CD4-positive, alpha-beta memory T cell (primary cell): Measurements from ENCODE around the gene RASA2. TPM values are rescaled to one million over a fixed set of nuclear protein-coding genes. Genes with fewer than 3 reads are reported as not detected.

Source experiments
- CTCF ChIA-PET: fragments of 350-600 bp; sonication (Branson Sonifier 250); formaldehyde crosslinking; loops from one replicate; lab custom pipeline; 2021; ENCODE audit warnings: inconsistent platforms; ENCODE audit not compliant: partially characterized antibody; lab: Charles Lee
- POLR2A ChIA-PET: fragments of 350-600 bp; sonication (Branson Sonifier 250); formaldehyde crosslinking; loops from one replicate; lab custom pipeline; 2021; ENCODE audit not compliant: partially characterized antibody; lab: Charles Lee
- DNase-seq, 5 donors: peaks; one replicate each; pipeline versions ENCODE4 v3.0.0 to v3.0.0-alpha.2; 2020 to 2022; ENCODE audit warnings: mixed read lengths in 1 of 5
- H3K27ac ChIP-seq: one replicate; pipeline ENCODE4 v1.7.0; 2013; ENCODE audit warnings: low read depth, low read length
- H3K27me3 ChIP-seq: 2 replicates; pipeline ENCODE4 v1.7.0; 2013; ENCODE audit warnings: mild to moderate bottlenecking, low read length, moderate library complexity; ENCODE audit not compliant: insufficient read depth
- H3K36me3 ChIP-seq: 2 replicates; pipeline ENCODE4 v1.7.0; 2013; ENCODE audit warnings: mild to moderate bottlenecking, low read length, moderate library complexity; ENCODE audit not compliant: insufficient read depth
- H3K4me1 ChIP-seq: 2 replicates; pipeline ENCODE4 v1.7.0; 2013; ENCODE audit warnings: mild to moderate bottlenecking, low read length, moderate library complexity; ENCODE audit not compliant: insufficient read depth
- H3K4me3 ChIP-seq, 2 donors: one replicate each; pipeline ENCODE4 v1.7.0; 2013; ENCODE audit warnings: low read length in 2 of 2, mild to moderate bottlenecking in 1 of 2
- H3K9me3 ChIP-seq, 2 donors: one replicate each; pipeline ENCODE4 v1.7.0; 2013; ENCODE audit warnings: low read length in 2 of 2, control low read depth in 1 of 2; ENCODE audit not compliant: control insufficient read depth in 1 of 2
- H3K27ac Mint-ChIP-seq, 7 donors: one replicate each; pipeline ENCODE4 v1.8.0; 2020 to 2021; ENCODE audit warnings: mixed read lengths in 7 of 7, mild to moderate bottlenecking in 6 of 7, inconsistent platforms in 3 of 7, moderate library complexity in 3 of 7
- H3K27me3 Mint-ChIP-seq, 2 donors: one replicate each; pipeline ENCODE4 v1.8.0; 2020 to 2021; ENCODE audit warnings: mixed read lengths in 2 of 2
- H3K36me3 Mint-ChIP-seq, 2 donors: one replicate each; pipeline ENCODE4 v1.8.0; 2020 to 2021; ENCODE audit warnings: mixed read lengths in 2 of 2, inconsistent platforms in 1 of 2, mild to moderate bottlenecking in 1 of 2
- H3K4me1 Mint-ChIP-seq, 4 donors: one replicate each; pipeline ENCODE4 v1.8.0; 2020 to 2021; ENCODE audit warnings: mixed read lengths in 4 of 4, mild to moderate bottlenecking in 1 of 4
- H3K4me3 Mint-ChIP-seq, 8 donors: one replicate each; pipeline ENCODE4 v1.8.0; 2020 to 2021; ENCODE audit warnings: mixed read lengths in 8 of 8, mild to moderate bottlenecking in 7 of 8, moderate library complexity in 6 of 8, inconsistent platforms in 3 of 8
- H3K9me3 Mint-ChIP-seq, 8 donors: one replicate each; pipeline ENCODE4 v1.8.0; 2020 to 2021; ENCODE audit warnings: mixed read lengths in 8 of 8, mild to moderate bottlenecking in 5 of 8, inconsistent platforms in 3 of 8, moderate library complexity in 1 of 8
- intact Hi-C: fragments of 100-400 bp; cut with micrococcal nuclease; formaldehyde crosslinking; loops from one replicate; pipeline ENCODE4 v1.15.1; 2023
- polyA plus RNA-seq, 2 donors: library from polyadenylated mRNA; unstranded; fragments of 300-500 nt; fragmentation: Illumina TruSeq; gene quantifications; one replicate each; pipeline ENCODE4 v1.2.3, GENCODE V29; 2021
- total RNA-seq, 2 experiments: library from RNA; stranded (reverse); gene quantifications; one replicate each; pipeline ENCODE4 v1.2.3, GENCODE V29; 2021

RASA2 gene
- total and polyA plus RNA-seq, 4 experiments from 2014 or later, result 29.4 to 80.9 (median 57.0) TPM

DNA sequence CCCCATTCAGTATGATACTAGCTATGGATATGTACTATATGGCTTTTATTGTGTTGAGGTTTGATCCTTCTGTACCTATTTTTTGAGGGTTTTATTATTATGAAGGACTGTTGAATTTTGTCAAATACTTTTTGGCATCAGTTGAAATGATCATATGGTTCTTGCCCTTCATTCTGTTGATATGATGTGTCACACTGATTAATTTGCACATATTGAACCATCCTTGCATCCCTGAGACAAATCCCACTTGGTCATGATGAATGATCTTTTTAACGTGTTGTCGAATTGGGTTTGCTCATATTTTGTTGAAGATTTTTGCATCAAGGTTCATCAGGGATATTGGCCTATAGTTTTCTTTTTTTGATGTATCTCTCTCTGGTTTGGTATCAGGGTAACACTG lies 61.0 kb downstream of the RASA2 start:
- H3K9me3 ChIP-seq, result no peaks in the 10 kb centered on the region
- Mint-ChIP-seq H3K9me3 (peaks cover 0 to 22% (median 13%) of the 10 kb centered on the region in 8 donors), H3K4me1 (peaks cover 65 to 83% (median 74%) of the 10 kb centered on the region in 4 donors), H3K4me3 (no peak overlapping the region), H3K36me3 (peaks cover 60 to 83% of the 10 kb centered on the region in 2 donors), H3K27ac (peak overlapping the region in 2 of 7 donors; percentile 48 to 65), H3K27me3 (no peaks in the 10 kb centered on the region)
- no peak for DNase-seq
- H3K4me1 ChIP-seq, result peaks cover 49% of the 10 kb centered on the region
- H3K27ac ChIP-seq, result no peak overlapping the region
- POLR2A ChIA-PET, result interaction anchor here (0.9 to 6.0 kb wide), 2 partner anchors 49 to 60 kb away, joined by 3 to 47 read pairs; partner anchors contain the start of gene RASA2
- no peaks in the 10 kb centered on the region for H3K27me3 ChIP-seq
- H3K4me3 ChIP-seq, result no peak overlapping the region
- H3K36me3 ChIP-seq, result no peaks in the 10 kb centered on the region
- intact Hi-C loops, result no loop called here
- CTCF ChIA-PET, result interaction anchor here (0.6 to 2.0 kb wide), 4 partner anchors 11 to 89 kb away, joined by 3 to 7 read pairs (median 4); no protein-coding TSS in a partner anchor

DNA sequence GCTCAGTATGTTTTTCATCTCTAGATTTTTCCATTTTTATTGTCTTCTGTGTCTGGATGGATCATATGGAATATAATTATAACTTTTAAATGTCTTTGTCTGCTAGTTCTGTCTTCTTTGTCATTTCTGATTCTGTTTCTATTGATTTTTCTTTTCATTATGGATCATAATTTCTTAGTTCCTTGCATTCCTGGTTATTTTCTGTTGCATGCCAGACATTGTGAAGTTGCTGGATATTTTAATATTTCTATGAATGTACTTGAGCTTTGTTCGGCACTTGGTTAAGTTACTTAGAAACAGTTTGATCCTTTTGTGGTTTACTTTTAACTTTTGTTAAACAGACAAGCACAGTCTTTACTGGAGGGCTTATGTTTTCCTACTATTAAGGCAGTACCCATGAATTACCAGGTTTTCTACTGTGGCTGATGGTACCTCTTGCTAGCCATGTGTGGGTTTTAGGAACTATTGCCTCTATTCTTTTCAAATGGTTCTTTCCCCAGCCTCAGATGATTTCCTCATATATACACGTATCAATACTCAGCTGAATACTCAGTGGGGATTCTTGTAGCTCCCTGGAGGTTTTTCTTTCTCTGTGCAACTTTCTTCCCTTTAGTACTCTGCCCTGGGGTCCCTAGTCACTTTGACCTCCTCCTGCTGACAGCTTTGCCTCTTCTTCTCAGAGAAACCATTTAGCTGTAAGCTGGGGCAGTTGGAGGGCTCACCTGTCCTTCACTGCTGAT lies 64.3 kb downstream of the RASA2 start:
- H3K9me3 Mint-ChIP-seq, result peaks cover 0 to 7% (median 2%) of the 10 kb centered on the region in 8 donors
- no peaks in the 10 kb centered on the region for H3K27me3 Mint-ChIP-seq
- POLR2A ChIA-PET, result interaction anchor here (1.4 to 7.0 kb wide), 3 partner anchors 10 to 64 kb away, joined by 3 to 95 read pairs (median 5); partner anchors contain the start of gene RASA2
- peak overlapping the region in 4 of 8 donors; percentile 13 to 77 (median 40) for H3K4me3 Mint-ChIP-seq
- no peaks in the 10 kb centered on the region for H3K9me3 ChIP-seq
- peaks cover 7% of the 10 kb centered on the region for H3K36me3 ChIP-seq
- intact Hi-C loops, result no loop called here
- H3K27ac Mint-ChIP-seq, result peak overlapping the region; percentile 73 to 90 (median 81)
- DNase-seq, result no peak
- CTCF ChIA-PET, result interaction anchor here (0.6 to 0.7 kb wide), 2 partner anchors 10 to 11 kb away, joined by 3 read pairs; no protein-coding TSS in a partner anchor
- H3K4me3 ChIP-seq, result no peak overlapping the region
- H3K4me1 Mint-ChIP-seq, result peaks cover 57 to 76% (median 67%) of the 10 kb centered on the region in 4 donors
- no peaks in the 10 kb centered on the region for H3K27me3 ChIP-seq
- H3K36me3 Mint-ChIP-seq, result peaks cover 51 to 61% of the 10 kb centered on the region in 2 donors
- H3K4me1 ChIP-seq, result peaks cover 50% of the 10 kb centered on the region
- no peak overlapping the region for H3K27ac ChIP-seq

DNA sequence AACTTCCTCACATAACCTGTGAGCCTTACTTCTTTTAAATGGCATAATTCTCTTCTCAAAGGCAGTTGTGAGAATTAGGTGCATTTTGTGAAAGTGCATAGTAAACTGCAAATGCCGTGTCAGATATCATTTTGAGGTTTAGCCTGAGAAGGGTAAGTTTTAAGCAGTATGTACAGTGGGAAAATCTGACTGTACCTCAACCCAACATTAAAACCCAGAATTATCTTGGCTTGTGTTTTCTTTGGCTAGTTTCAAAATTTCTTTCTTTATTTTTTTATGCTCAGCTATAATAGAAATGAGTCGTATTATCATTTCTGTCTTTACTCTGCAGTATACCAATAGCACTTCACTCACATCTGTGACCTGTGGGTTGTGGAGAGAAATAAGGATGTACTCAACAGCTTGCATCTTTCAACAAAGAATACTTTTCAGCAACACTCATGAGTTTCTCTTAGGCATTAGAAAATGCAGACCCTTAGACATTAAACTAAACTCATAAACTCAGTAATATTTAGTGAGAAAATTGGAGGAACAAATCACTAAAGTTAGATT lies 65.7 kb downstream of the RASA2 start:
- Histone ChIP-seq H3K36me3 (peaks cover 12% of the 10 kb centered on the region), H3K9me3 (no peaks in the 10 kb centered on the region), H3K4me3 (no peak overlapping the region), H3K27ac (no peak overlapping the region), H3K27me3 (no peaks in the 10 kb centered on the region), H3K4me1 (peaks cover 60% of the 10 kb centered on the region)
- peak overlapping the region in 7 of 8 donors; percentile 45 to 79 (median 59) for H3K4me3 Mint-ChIP-seq
- H3K9me3 Mint-ChIP-seq, result peaks cover 0 to 6% (median 1%) of the 10 kb centered on the region in 8 donors
- DNase-seq, result no peak
- peaks cover 52 to 63% (median 57%) of the 10 kb centered on the region in 4 donors for H3K4me1 Mint-ChIP-seq
- intact Hi-C loops, result loop anchor here (2.0 kb wide), 1 partner anchor 14 kb away; no protein-coding TSS in a partner anchor
- H3K27me3 Mint-ChIP-seq, result no peaks in the 10 kb centered on the region
- CTCF ChIA-PET, result interaction anchor here (0.7 to 15.1 kb wide), 9 partner anchors 8 to 250 kb away, joined by 3 to 309 read pairs (median 5); partner anchors contain the start of gene RASA2
- H3K36me3 Mint-ChIP-seq, result peaks cover 40 to 47% of the 10 kb centered on the region in 2 donors
- POLR2A ChIA-PET, result interaction anchor here (0.6 to 7.0 kb wide), 14 partner anchors 8 to 249 kb away, joined by 3 to 95 read pairs (median 4); partner anchors contain the start of gene RASA2
- peak overlapping the region; percentile 77 to 91 (median 85) for H3K27ac Mint-ChIP-seq

DNA sequence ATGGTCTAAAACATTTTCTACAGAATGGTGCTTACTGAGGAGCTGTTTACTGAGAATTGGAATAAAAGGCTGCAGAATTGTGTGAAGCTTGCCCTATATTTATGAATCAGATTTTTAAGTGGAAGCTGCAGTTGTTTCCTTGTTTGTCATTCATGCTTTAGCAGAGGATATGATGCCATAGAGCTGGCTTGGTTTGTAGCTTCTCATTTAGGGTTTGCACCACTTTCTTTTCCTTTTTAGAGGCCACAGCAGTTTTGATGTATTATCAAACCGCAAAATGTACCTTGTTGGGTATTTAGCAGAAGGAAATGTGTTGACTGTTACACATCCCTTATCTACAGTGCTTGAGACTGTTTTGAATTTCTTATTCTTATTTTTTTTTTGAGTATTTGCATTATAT lies 66.2 kb downstream of the RASA2 start:
- Histone ChIP-seq H3K36me3 (peaks cover 12% of the 10 kb centered on the region), H3K4me3 (no peak overlapping the region), H3K27ac (no peak overlapping the region), H3K9me3 (no peaks in the 10 kb centered on the region), H3K4me1 (peaks cover 65% of the 10 kb centered on the region), H3K27me3 (no peaks in the 10 kb centered on the region)
- peak; percentile 68 to 84 (median 78) for DNase-seq
- Mint-ChIP-seq H3K27ac (peak overlapping the region; percentile 77 to 91 (median 85)), H3K4me1 (peaks cover 46 to 58% (median 52%) of the 10 kb centered on the region in 4 donors), H3K36me3 (peaks cover 36 to 42% of the 10 kb centered on the region in 2 donors), H3K4me3 (peak overlapping the region in 7 of 8 donors; percentile 6 to 79 (median 57)), H3K9me3 (peaks cover 0 to 3% (median under 1%) of the 10 kb centered on the region in 8 donors), H3K27me3 (no peaks in the 10 kb centered on the region)
- ChIA-PET POLR2A (interaction anchor here (0.6 to 7.0 kb wide), 13 partner anchors 9 to 249 kb away, joined by 3 to 95 read pairs (median 4); partner anchors contain the start of gene RASA2), CTCF (interaction anchor here (0.7 to 15.1 kb wide), 9 partner anchors 8 to 250 kb away, joined by 3 to 309 read pairs (median 5); partner anchors contain the start of gene RASA2)
- intact Hi-C loops, result loop anchor here (1.0 to 2.0 kb wide), 5 partner anchors 8 to 67 kb away; no protein-coding TSS in a partner anchor

DNA sequence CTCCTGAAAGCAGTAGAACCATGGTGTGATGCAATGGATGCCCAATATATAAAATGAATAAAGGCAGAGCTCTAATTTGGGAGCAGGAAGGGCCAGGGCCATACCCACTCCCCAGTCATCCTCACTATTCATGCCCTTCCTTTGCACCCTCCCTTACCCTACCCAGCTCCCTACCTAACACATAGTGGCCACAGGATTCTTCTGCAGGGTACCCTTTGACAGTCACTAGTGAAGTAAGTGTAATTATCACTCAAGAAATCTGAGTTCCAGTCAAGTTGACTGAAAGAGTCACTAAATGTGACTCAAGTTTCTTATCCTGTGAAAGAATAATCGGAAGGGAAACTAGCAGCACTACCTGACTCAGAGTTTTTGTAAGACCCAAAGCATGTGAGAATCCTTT lies 69.2 kb downstream of the RASA2 start:
- peaks cover 33 to 43% (median 36%) of the 10 kb centered on the region in 4 donors for H3K4me1 Mint-ChIP-seq
- Histone ChIP-seq H3K27me3 (no peaks in the 10 kb centered on the region), H3K9me3 (no peaks in the 10 kb centered on the region), H3K27ac (no peak overlapping the region), H3K4me1 (peaks cover 63% of the 10 kb centered on the region), H3K4me3 (no peak overlapping the region), H3K36me3 (peaks cover 12% of the 10 kb centered on the region)
- H3K27ac Mint-ChIP-seq, result peak overlapping the region in 5 of 7 donors; percentile 19 to 78 (median 33)
- no peak overlapping the region for H3K4me3 Mint-ChIP-seq
- DNase-seq, result no peak
- peaks cover 22 to 36% of the 10 kb centered on the region in 2 donors for H3K36me3 Mint-ChIP-seq
- no peaks in the 10 kb centered on the region for H3K27me3 Mint-ChIP-seq
- ChIA-PET POLR2A (interaction anchor here (1.4 to 7.0 kb wide), 3 partner anchors 26 to 82 kb away, joined by 4 to 95 read pairs (median 6); partner anchors contain the start of gene RASA2), CTCF (interaction anchor here (1.1 to 15.1 kb wide), 8 partner anchors 12 to 98 kb away, joined by 3 to 309 read pairs (median 6); no protein-coding TSS in a partner anchor)
- no peaks in the 10 kb centered on the region for H3K9me3 Mint-ChIP-seq
- intact Hi-C loops, result no loop called here

DNA sequence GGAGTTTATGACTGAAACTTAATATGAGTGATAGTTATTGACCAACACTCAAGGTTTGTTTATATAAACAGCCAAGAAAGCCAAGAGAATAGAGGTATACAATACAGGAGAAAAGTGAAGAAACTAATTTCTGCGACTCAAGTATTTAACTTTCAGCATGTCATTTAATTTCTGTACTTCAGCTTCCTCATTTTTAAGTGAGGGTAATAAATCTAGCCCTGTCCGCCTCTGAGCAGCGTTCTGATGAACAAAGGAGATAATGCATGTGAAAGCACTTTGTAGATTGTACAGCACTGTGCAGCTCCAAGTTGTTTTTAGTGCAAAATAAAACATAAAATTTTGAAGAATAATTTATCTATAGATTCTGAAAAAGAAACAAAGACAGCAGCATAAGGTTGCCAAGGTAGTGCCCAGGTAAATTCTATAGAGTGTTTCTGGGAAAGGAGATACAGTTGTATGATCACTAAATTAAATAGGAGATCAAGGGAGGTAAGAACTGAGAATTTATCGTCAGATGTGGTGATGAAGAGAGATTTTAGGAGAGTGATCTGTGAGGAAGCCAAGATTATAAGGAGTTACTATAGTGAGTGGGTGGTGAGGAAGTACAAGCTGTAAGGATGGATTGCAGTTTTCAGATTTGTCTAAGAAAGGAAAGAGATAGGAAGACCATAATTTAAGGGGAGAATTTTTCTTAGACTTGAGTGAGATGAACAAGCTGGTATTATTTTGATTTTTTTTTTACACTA lies 71.3 kb downstream of the RASA2 start:
- H3K36me3 ChIP-seq, result peaks cover 12% of the 10 kb centered on the region
- peaks cover 44% of the 10 kb centered on the region for H3K4me1 ChIP-seq
- H3K9me3 Mint-ChIP-seq, result no peaks in the 10 kb centered on the region
- intact Hi-C loops, result no loop called here
- H3K4me3 Mint-ChIP-seq, result no peak overlapping the region
- H3K27ac Mint-ChIP-seq, result no peak overlapping the region
- H3K27me3 ChIP-seq, result no peaks in the 10 kb centered on the region
- H3K9me3 ChIP-seq, result no peaks in the 10 kb centered on the region
- ChIA-PET POLR2A (interaction anchor here (0.6 to 5.6 kb wide), 6 partner anchors 13 to 885 kb away, joined by 3 to 49 read pairs (median 3); partner anchors contain the start of gene RASA2), CTCF (interaction anchor here (0.7 to 15.1 kb wide), 6 partner anchors 43 to 253 kb away, joined by 3 to 309 read pairs (median 4); no protein-coding TSS in a partner anchor)
- DNase-seq, result no peak
- peaks cover 19 to 28% (median 21%) of the 10 kb centered on the region in 4 donors for H3K4me1 Mint-ChIP-seq
- no peak overlapping the region for H3K4me3 ChIP-seq
- H3K36me3 Mint-ChIP-seq, result peaks cover 23 to 38% of the 10 kb centered on the region in 2 donors
- no peaks in the 10 kb centered on the region for H3K27me3 Mint-ChIP-seq
- H3K27ac ChIP-seq, result no peak overlapping the region
